HCT116 (cell line): ENCODE measurements around the gene EMC1. TPM values are rescaled to one million over a fixed set of nuclear protein-coding genes. Genes with fewer than 3 reads are reported as not detected.

Experiments used
- ATAC-seq: fragments of 200-7000 bp; cut with Tn5 transposase; 2 replicates; pipeline ENCODE4 v1.9.1; 2020; ENCODE audit warnings: mild to moderate bottlenecking, moderate library complexity
- BruUV-seq: library from RNA; stranded (reverse); fragments of 400-500 nt; replicated peaks from 2 replicates; lab custom pipeline; 2021; lab: Mats Ljungman, UMichigan
- CTCF ChIA-PET: fragments of 300-600 bp; sonication (Branson Sonifier 250); formaldehyde crosslinking; loops from one replicate; lab custom pipeline; 2021; ENCODE audit warnings: antibody characterized with exemption; lab: Charles Lee
- POLR2A ChIA-PET: fragments of 300-600, 350-600 bp; sonication (Branson Sonifier 250); formaldehyde crosslinking; loops from one replicate; lab custom pipeline; 2021; ENCODE audit warnings: antibody characterized with exemption; lab: Charles Lee
- RAD21 ChIA-PET, 2 experiments: fragments of 300-600 bp; sonication (Branson Sonifier 250); formaldehyde crosslinking; loops; one replicate each; lab custom pipeline; 2023; ENCODE audit warnings: low total read pairs in 2 of 2; ENCODE audit not compliant: uncharacterized antibody in 2 of 2, unreplicated experiment in 2 of 2, low non-redundant PET in 1 of 2; lab: Charles Lee
- DNase-seq: peaks from one replicate; pipeline ENCODE4 v3.0.0-alpha.2; 2010; ENCODE audit warnings: low read depth, low spot score
- H2AFZ ChIP-seq: fragments of 200-600 bp; shearing (Covaris generic), sonication (generic); 2 replicates; pipeline ENCODE4 v1.6.1; 2017; ENCODE audit warnings: low read depth, mixed run types, mixed read lengths, antibody characterized with exemption, low read length; ENCODE audit not compliant: poor library complexity, severe bottlenecking
- H3K27ac ChIP-seq: 2 replicates; pipeline ENCODE4 v1.5.1; 2012; ENCODE audit warnings: low read depth, low read length
- H3K27me3 ChIP-seq: fragments of 200-600 bp; sonication (generic); 2 replicates; pipeline ENCODE4 v1.6.1; 2016; ENCODE audit warnings: mixed run types, low read length, mixed read lengths; ENCODE audit not compliant: insufficient read depth
- H3K36me3 ChIP-seq, 2 experiments: fragments of 200-500 bp in 1 of 2; fragments of 200-600 bp in 1 of 2; sonication (Bioruptor generic) in 1 of 2; sonication (generic) in 1 of 2; 2 replicates each; pipeline versions ENCODE4 v1.5.1 to v1.6.1; 2014 to 2016; ENCODE audit warnings: low read length in 2 of 2, inconsistent platforms in 1 of 2, mixed read lengths in 1 of 2, mixed run types in 1 of 2; ENCODE audit not compliant: insufficient read depth in 2 of 2, control insufficient read depth in 1 of 2
- H3K4me1 ChIP-seq, 2 experiments: fragments of 200-600 bp in 1 of 2; sonication (generic) in 1 of 2; 2 replicates each; pipeline versions ENCODE4 v1.5.1 to v1.6.1; 2012 to 2017; ENCODE audit warnings: low read length in 2 of 2, inconsistent platforms in 1 of 2, mild to moderate bottlenecking in 1 of 2, mixed read lengths in 1 of 2, mixed run types in 1 of 2, moderate library complexity in 1 of 2; ENCODE audit not compliant: insufficient read depth in 2 of 2, control insufficient read depth in 1 of 2
- H3K4me2 ChIP-seq: fragments of 200-600 bp; sonication (generic); 2 replicates; pipeline ENCODE4 v1.6.1; 2017; ENCODE audit warnings: mixed run types, low read length, mixed read lengths
- H3K4me3 ChIP-seq, 2 experiments: fragments of 200-600 bp in 1 of 2; sonication (generic) in 1 of 2; replicated peaks in 1 of 2; 2 replicates each; pipeline ENCODE4 v1.5.1; 2011 to 2016; ENCODE audit warnings: low read length in 2 of 2, control low read depth in 1 of 2, low read depth in 1 of 2, mild to moderate bottlenecking in 1 of 2, mixed read lengths in 1 of 2, mixed run types in 1 of 2
- H3K79me2 ChIP-seq: fragments of 200-600 bp; sonication (generic); 2 replicates; pipeline ENCODE4 v1.6.1; 2017; ENCODE audit warnings: mild to moderate bottlenecking, mixed run types, low read length, moderate library complexity, mixed read lengths; ENCODE audit not compliant: insufficient read depth
- H3K9ac ChIP-seq: fragments of 200-600 bp; sonication (generic); 2 replicates; pipeline ENCODE4 v1.6.1; 2016; ENCODE audit warnings: low read length, mixed read lengths
- H3K9me2 ChIP-seq: fragments of 200-600 bp; sonication (generic), shearing (Covaris generic); 2 replicates; pipeline ENCODE4 v1.6.1; 2017; ENCODE audit warnings: mixed run types, mild to moderate bottlenecking, moderate library complexity; ENCODE audit not compliant: insufficient read depth
- H3K9me3 ChIP-seq, 2 experiments: fragments of 200-500 bp in 1 of 2; fragments of 200-600 bp in 1 of 2; sonication (Bioruptor generic) in 1 of 2; sonication (generic) in 1 of 2; 2 replicates each; pipeline ENCODE4 v1.6.1; 2014 to 2017; ENCODE audit warnings: low read length in 2 of 2, mixed read lengths in 2 of 2, inconsistent platforms in 1 of 2, low read depth in 1 of 2, mild to moderate bottlenecking in 1 of 2, mixed run types in 1 of 2, moderate library complexity in 1 of 2; ENCODE audit not compliant: control insufficient read depth in 1 of 2, insufficient read depth in 1 of 2
- H4K20me1 ChIP-seq: fragments of 200-600 bp; sonication (generic), shearing (Covaris generic); 2 replicates; pipeline ENCODE4 v1.6.1; 2017; ENCODE audit warnings: mixed run types, mild to moderate bottlenecking, moderate library complexity; ENCODE audit not compliant: insufficient read depth
- CEBPB ChIP-seq: IDR thresholded peaks from 2 replicates; pipeline ENCODE4 v1.6.1; 2012; ENCODE audit warnings: low read depth
- ELF1 ChIP-seq: IDR thresholded peaks from 2 replicates; pipeline ENCODE4 v1.6.1; 2012; ENCODE audit warnings: low read depth, borderline replicate concordance
- EZH2phosphoT487 ChIP-seq: fragments of 200-600 bp; IDR thresholded peaks from 2 replicates; pipeline ENCODE4 v1.6.1; 2018; ENCODE audit warnings: antibody characterized with exemption, borderline replicate concordance
- SIN3A ChIP-seq: IDR thresholded peaks from 2 replicates; pipeline ENCODE4 v1.6.1; 2012; ENCODE audit warnings: low read depth
- SRF ChIP-seq: IDR thresholded peaks from 2 replicates; pipeline ENCODE4 v1.6.1; 2012; ENCODE audit warnings: low read depth
- intact Hi-C: fragments of 100-400 bp; cut with micrococcal nuclease; formaldehyde crosslinking; loops from 2 replicates; pipeline ENCODE4 v1.10.0; 2022
- total RNA-seq: library from RNA; stranded (reverse); gene quantifications from one replicate; pipeline ENCODE4 v1.2.1, GENCODE V29; 2021; ENCODE audit not compliant: unreplicated experiment

The EMC1 gene
- total RNA-seq, 1 experiment from 2014 or later: 66.6 TPM

- Histone ChIP-seq H3K4me3 (no peak overlapping the region), H3K9me2 (no peaks in the 10 kb centered on the region), H3K4me2 (no peak overlapping the region), H3K27me3 (no peaks in the 10 kb centered on the region), H3K9ac (no peak overlapping the region), H2AFZ (no peak overlapping the region), H3K27ac (no peak overlapping the region), H3K36me3 (peaks cover 49 to 71% of the 10 kb centered on the region in 2 experiments), H3K79me2 (peaks cover 9% of the 10 kb centered on the region; the same call in 1 of the 2 replicates), H4K20me1 (no peaks in the 10 kb centered on the region), H3K9me3 (no peaks in the 10 kb centered on the region), H3K4me1 (no peaks in the 10 kb centered on the region)
- no peak for TF ChIP-seq ELF1
- TF ChIP-seq SIN3A: no peak
- no peak for DNase-seq
- BruUV-seq: no TSS peak
- ATAC-seq: no peak
- ChIA-PET CTCF (no interaction called here), RAD21 (no interaction called here), POLR2A (no interaction called here)
- intact Hi-C loops: no loop called here
Observed at GRCh38 chr1:19222573-19222972, 28.8 kb downstream of the EMC1 start.

- peaks cover 24% of the 10 kb centered on the region for H3K79me2 ChIP-seq
- H2AFZ ChIP-seq: no peak overlapping the region
- H4K20me1 ChIP-seq: no peaks in the 10 kb centered on the region
- intact Hi-C loops: no loop called here
- BruUV-seq: no TSS peak
- no peaks in the 10 kb centered on the region for H3K27me3 ChIP-seq
- peaks cover 45 to 59% of the 10 kb centered on the region in 2 experiments for H3K36me3 ChIP-seq
- H3K4me3 ChIP-seq: no peak overlapping the region
- ATAC-seq (no peak), DNase-seq (no peak)
- ChIA-PET POLR2A (no interaction called here), RAD21 (no interaction called here), CTCF (no interaction called here)
- TF ChIP-seq CEBPB (no peak), EZH2phosphoT487 (no peak), SRF (no peak)
- no peak overlapping the region for H3K27ac ChIP-seq
- H3K9me2 ChIP-seq: no peaks in the 10 kb centered on the region
- no peak overlapping the region for H3K9ac ChIP-seq
- no peak overlapping the region for H3K4me2 ChIP-seq
- H3K4me1 ChIP-seq: no peaks in the 10 kb centered on the region
- no peaks in the 10 kb centered on the region for H3K9me3 ChIP-seq
Observed at GRCh38 chr1:19220991-19221390, 30.3 kb downstream of the EMC1 start.
